ENCODE data around the gene YBX3.

- TF ChIP-seq CTCF (IDR thresholded peaks at IDR 0.05) (no peak), POLR2A (IDR thresholded peaks at IDR 0.05) (no peak)
These were observed 34.0 kb downstream of the YBX3 start for GRCh38 chr12:10689146-10689545.

Measured in Peyer's patch (tissue), 4 donors.